Esophagus muscularis mucosa (tissue), 3 donors: ENCODE results near the gene TBC1D17.

Experiments
- EP300 ChIP-seq: sonication (generic); formaldehyde crosslinking; IDR thresholded peaks from one replicate; pipeline ENCODE4 v1.6.1; 2017; ENCODE audit warnings: antibody characterized with exemption
- TF ChIP-seq, protein P1 (sequence below), 3 experiments: fragments of 200-600 bp in 2 of 3; fragments of 450-650 bp in 1 of 3; sonication (generic) in 2 of 3; IDR thresholded peaks; one replicate each; pipeline ENCODE4 v1.5.1; 2017 to 2019; ENCODE audit warnings: antibody characterized with exemption in 3 of 3, mild to moderate bottlenecking in 2 of 3, moderate library complexity in 1 of 3

DNA sequence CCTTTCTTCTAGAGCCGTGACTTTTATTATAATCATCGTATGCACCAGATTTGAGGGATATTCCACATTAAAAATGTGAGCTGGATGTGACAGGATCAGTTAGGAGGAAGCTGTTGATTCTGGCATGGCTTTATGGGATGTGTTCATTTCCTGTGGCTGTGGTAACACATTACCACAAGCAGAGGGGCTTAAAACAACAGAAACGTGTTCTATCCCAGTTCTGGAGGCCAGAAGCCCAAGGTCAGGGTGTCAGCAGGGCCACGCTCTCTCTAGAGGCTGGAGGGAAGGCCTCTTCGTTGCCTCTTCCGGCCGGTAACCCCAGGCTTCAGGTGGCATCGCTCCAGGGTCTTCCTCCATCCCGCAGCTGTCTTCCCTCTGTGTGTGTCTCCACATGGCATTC is 44.9 kb upstream of the TBC1D17 start:
- TF ChIP-seq, protein P1, sequence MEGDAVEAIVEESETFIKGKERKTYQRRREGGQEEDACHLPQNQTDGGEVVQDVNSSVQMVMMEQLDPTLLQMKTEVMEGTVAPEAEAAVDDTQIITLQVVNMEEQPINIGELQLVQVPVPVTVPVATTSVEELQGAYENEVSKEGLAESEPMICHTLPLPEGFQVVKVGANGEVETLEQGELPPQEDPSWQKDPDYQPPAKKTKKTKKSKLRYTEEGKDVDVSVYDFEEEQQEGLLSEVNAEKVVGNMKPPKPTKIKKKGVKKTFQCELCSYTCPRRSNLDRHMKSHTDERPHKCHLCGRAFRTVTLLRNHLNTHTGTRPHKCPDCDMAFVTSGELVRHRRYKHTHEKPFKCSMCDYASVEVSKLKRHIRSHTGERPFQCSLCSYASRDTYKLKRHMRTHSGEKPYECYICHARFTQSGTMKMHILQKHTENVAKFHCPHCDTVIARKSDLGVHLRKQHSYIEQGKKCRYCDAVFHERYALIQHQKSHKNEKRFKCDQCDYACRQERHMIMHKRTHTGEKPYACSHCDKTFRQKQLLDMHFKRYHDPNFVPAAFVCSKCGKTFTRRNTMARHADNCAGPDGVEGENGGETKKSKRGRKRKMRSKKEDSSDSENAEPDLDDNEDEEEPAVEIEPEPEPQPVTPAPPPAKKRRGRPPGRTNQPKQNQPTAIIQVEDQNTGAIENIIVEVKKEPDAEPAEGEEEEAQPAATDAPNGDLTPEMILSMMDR (IDR thresholded peaks at IDR 0.05): no peak
- no peak for TF ChIP-seq EP300
